AG04449 (cell line): ENCODE results near the gene TSACC.
"Not testable (repeated sequence)": the region's sequence is repeated elsewhere in the genome, so short reads cannot be mapped to it uniquely, and the experiment has no call there.

ENCODE experiments used
- CTCF ChIA-PET: fragments of 350-600 bp; formaldehyde crosslinking; extraction: SDS; loops from one replicate; lab custom pipeline; 2021; ENCODE audit warnings: antibody characterized with exemption; lab: Yijun Ruan, JAX
- POLR2A ChIA-PET: fragments of 400-600, 350-600 bp; formaldehyde crosslinking; extraction: SDS; loops from one replicate; lab custom pipeline; 2020; ENCODE audit warnings: antibody characterized with exemption, inconsistent platforms; lab: Yijun Ruan, JAX
- DNase-seq: peaks from one replicate; pipeline ENCODE4 v3.0.0-alpha.2; 2010; ENCODE audit warnings: low read depth, low spot score
- H3K4me3 ChIP-seq: 2 replicates; pipeline ENCODE4 v1.5.1; 2011; ENCODE audit warnings: low read depth, mild to moderate bottlenecking, control low read depth, low read length
- CTCF ChIP-seq: IDR thresholded peaks from one replicate; pipeline ENCODE4 v1.5.1; 2011; ENCODE audit warnings: mild to moderate bottlenecking, moderate library complexity, low read length, control low read depth, inconsistent platforms; ENCODE audit not compliant: insufficient read depth; ENCODE audit errors: missing control alignments

The TSACC gene

GRCh38 chr1:156316909-156317308 lies 21.4 kb upstream of the TSACC start:
- DNase-seq: no peak
- H3K4me3 ChIP-seq: no peak overlapping the region
- TF ChIP-seq CTCF: no peak
- ChIA-PET POLR2A (no interaction called here), CTCF (interaction anchor here (1.1 to 5.2 kb wide), 7 partner anchors 8 to 43 kb away, joined by 3 to 78 read pairs (median 23); partner anchors contain the start of genes CCT3 and TSACC)

- ChIA-PET POLR2A (interaction anchor here (1.0 kb wide), 1 partner anchor 18 kb away, joined by 3 read pairs; the partner anchor contains the start of genes CCT3 and TSACC), CTCF (interaction anchor here (0.8 to 5.2 kb wide), 30 partner anchors 10 to 229 kb away, joined by 3 to 78 read pairs (median 5); partner anchors contain the start of genes CCT3, SMG5, TMEM79 and TSACC)
These were observed 18.7 kb upstream of the TSACC start for GRCh38 chr1:156319664-156320063.

GRCh38 chr1:156320560-156320959 lies 17.8 kb upstream of the TSACC start:
- CTCF ChIA-PET: interaction anchor here (0.9 to 5.2 kb wide), 13 partner anchors 8 to 229 kb away, joined by 3 to 78 read pairs (median 6); partner anchors contain the start of genes CCT3, TMEM79 and TSACC
- TF ChIP-seq CTCF: no peak
- POLR2A ChIA-PET: no interaction called here
- DNase-seq: no peak
- H3K4me3 ChIP-seq: no peak overlapping the region

More at GRCh38 chr1:156319664-156320063, 18.7 kb upstream of the TSACC start:
- DNase-seq: no peak
- H3K4me3 ChIP-seq: no peak overlapping the region
- peak; percentile 23 for TF ChIP-seq CTCF

GRCh38 chr1:156323179-156323578 lies 15.1 kb upstream of the TSACC start:
- CTCF ChIA-PET: interaction anchor here (0.8 to 4.3 kb wide), 3 partner anchors 9 to 37 kb away, joined by 3 to 16 read pairs (median 3); no protein-coding TSS in a partner anchor
- H3K4me3 ChIP-seq, DNase-seq, POLR2A ChIA-PET: not testable (repeated sequence)

- POLR2A ChIA-PET: no interaction called here
- no peak for TF ChIP-seq CTCF
- CTCF ChIA-PET: interaction anchor here (0.6 to 7.7 kb wide), 9 partner anchors 9 to 110 kb away, joined by 3 to 78 read pairs (median 3); no protein-coding TSS in a partner anchor
- no peak for DNase-seq
- H3K4me3 ChIP-seq: peak overlapping the region; percentile 97
These were observed 2.1 kb upstream of the TSACC start for GRCh38 chr1:156336242-156336641.

GRCh38 chr1:156337052-156337887 lies 1.1 kb upstream of the TSACC start:
- CTCF ChIA-PET: interaction anchor here (0.5 to 7.7 kb wide), 15 partner anchors 8 to 109 kb away, joined by 3 to 78 read pairs (median 3); no protein-coding TSS in a partner anchor

More at GRCh38 chr1:156337052-156337887, 1.1 kb upstream of the TSACC start:
- H3K4me3 ChIP-seq: peak overlapping the region; percentile 97
- TF ChIP-seq CTCF: no peak
- DNase-seq: no peak
- POLR2A ChIA-PET: interaction anchor here (0.9 kb wide), 1 partner anchor 18 kb away, joined by 3 read pairs; no protein-coding TSS in a partner anchor
